HL-60 (cell line): ENCODE data around the gene MTMR12.
"Not testable (repeated sequence)": the region's sequence is repeated elsewhere in the genome, so short reads cannot be mapped to it uniquely, and the experiment has no call there.

Source experiments
- DNase-seq, 2 experiments: peaks; one replicate each; pipeline ENCODE4 v3.0.0-alpha.2; 2010 to 2020; ENCODE audit warnings: low read depth in 1 of 2, low spot score in 1 of 2
- H3K27ac ChIP-seq: fragments of 250-450 bp; sonication (Bioruptor Pico); replicated peaks from 2 replicates; pipeline ENCODE4 v1.5.1; 2020; ENCODE audit warnings: mild to moderate bottlenecking, moderate library complexity
- H3K27me3 ChIP-seq: fragments of 250-450 bp; sonication (Bioruptor Pico); 2 replicates; pipeline ENCODE4 v1.5.1; 2021; ENCODE audit warnings: mild to moderate bottlenecking, moderate library complexity; ENCODE audit not compliant: insufficient read depth, poor library complexity, severe bottlenecking
- H3K4me3 ChIP-seq: replicated peaks from 2 replicates; pipeline ENCODE4 v1.5.1; 2011; ENCODE audit warnings: mild to moderate bottlenecking, control low read depth, low read length; ENCODE audit not compliant: insufficient read depth
- GABPA ChIP-seq: IDR thresholded peaks from 2 replicates; pipeline ENCODE4 v1.6.1; 2012; ENCODE audit warnings: low read depth
- POLR2AphosphoS5 ChIP-seq: IDR thresholded peaks from 2 replicates; pipeline ENCODE4 v1.6.1; 2012; ENCODE audit warnings: low read depth
- SPI1 ChIP-seq: IDR thresholded peaks from 2 replicates; pipeline ENCODE4 v1.6.1; 2012; ENCODE audit warnings: low read depth, mild to moderate bottlenecking, borderline replicate concordance
- TF ChIP-seq, protein P1 (sequence below): IDR thresholded peaks from 2 replicates; pipeline ENCODE4 v1.6.1; 2012; ENCODE audit warnings: low read depth; ENCODE audit not compliant: insufficient replicate concordance
- TF ChIP-seq, protein P2 (sequence below): IDR thresholded peaks from one replicate; pipeline ENCODE4 v1.5.1; 2011; ENCODE audit warnings: low read length, control low read depth, inconsistent platforms; ENCODE audit not compliant: insufficient read depth

The MTMR12 gene

DNA sequence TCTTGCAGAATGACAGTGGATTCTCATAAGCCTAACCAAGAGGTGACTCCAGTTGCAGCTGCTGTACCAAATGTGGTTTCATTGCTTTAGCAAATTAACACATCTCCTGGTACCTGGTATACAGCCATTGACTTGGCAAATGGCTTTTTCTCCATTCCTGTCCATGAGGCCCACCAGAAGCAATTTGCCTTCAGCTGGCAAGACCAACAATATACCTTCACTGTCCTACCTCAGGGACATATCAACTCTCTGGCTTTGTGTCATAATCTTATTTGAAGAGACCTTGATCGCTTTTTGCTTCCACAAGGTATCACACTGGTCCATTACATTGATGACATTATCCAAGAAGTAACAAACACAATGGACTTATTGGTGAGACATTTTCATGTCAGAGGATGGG, 22.8 kb downstream of the MTMR12 start:
- not testable (repeated sequence) for H3K4me3 ChIP-seq, H3K27ac ChIP-seq, H3K27me3 ChIP-seq, DNase-seq

DNA sequence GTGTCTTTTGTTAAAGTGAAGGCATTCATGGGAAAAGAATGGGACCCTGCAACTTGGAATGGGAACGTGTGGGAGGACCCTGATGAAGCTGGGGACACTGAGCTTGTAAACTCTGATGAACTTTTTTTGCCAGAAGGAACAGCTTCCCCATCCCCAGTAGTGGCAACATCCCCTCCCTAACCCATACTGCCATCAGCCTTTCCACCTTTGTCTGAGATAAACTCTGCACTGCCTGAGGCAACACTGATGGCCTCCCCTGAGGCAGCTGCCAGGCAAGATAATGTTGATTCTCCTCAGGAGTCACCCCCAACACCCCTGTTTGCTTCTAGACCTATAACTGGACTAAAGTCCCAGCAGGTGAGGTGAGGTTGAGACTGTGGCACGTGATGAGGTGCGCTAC, 24.6 kb downstream of the MTMR12 start:
- not testable (repeated sequence) for H3K27ac ChIP-seq

DNA sequence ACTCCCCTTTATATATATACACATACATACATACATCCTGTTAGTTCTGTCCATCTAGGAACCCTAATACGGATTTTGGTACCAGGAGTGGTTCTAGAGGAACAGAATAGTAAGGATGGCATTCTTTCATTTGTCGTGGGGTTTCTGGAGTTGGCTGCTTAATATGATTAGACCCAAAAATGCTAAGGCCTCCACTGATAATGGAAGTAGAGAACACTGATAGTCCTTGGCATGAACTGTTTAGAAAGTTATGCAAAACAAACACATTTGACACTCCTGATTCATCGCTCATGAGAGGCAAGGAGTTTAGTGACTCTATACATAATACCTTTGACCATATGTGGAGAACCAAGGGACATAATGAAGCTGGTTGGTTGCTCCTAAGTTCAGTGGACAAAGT, 25.2 kb downstream of the MTMR12 start:
- not testable (repeated sequence) for DNase-seq, H3K4me3 ChIP-seq, H3K27ac ChIP-seq, H3K27me3 ChIP-seq

More for the DNA sequence above, 24.6 kb downstream of the MTMR12 start:
- not testable (repeated sequence) for H3K27me3 ChIP-seq, DNase-seq, H3K4me3 ChIP-seq

DNA sequence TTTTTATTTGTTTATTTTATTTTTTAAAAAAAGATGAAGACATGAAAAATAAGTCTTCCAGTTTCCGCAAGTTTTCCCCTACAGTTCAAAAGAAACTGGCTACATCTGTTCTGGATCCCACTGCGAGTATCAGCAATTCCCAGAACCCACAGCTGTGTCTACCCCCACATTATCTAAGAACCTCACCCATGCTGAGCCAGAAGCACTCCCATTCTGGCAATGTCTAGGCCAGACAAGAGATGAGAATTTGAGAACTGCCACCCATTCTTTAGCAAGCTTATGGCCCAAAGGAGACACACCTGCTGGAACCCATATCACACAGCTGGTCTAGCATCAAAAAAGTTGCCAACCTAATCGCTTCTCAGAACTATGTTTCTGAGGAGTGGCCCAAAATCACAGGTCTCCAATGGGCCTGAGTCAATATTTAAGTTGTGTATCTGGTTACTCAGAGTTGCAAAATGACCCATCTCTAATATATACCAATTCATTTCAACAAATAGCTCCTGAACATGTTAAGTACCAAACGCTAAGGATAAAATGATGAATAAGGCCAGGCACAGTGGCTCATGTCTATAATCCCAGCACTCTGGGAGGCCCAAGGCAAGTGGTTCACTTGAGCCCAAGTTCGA, 27.1 kb downstream of the MTMR12 start:
- Histone ChIP-seq H3K4me3 (no peak overlapping the region), H3K27ac (no peak overlapping the region), H3K27me3 (no peaks in the 10 kb centered on the region)
- no peak for TF ChIP-seq GABPA
- TF ChIP-seq, protein P1, sequence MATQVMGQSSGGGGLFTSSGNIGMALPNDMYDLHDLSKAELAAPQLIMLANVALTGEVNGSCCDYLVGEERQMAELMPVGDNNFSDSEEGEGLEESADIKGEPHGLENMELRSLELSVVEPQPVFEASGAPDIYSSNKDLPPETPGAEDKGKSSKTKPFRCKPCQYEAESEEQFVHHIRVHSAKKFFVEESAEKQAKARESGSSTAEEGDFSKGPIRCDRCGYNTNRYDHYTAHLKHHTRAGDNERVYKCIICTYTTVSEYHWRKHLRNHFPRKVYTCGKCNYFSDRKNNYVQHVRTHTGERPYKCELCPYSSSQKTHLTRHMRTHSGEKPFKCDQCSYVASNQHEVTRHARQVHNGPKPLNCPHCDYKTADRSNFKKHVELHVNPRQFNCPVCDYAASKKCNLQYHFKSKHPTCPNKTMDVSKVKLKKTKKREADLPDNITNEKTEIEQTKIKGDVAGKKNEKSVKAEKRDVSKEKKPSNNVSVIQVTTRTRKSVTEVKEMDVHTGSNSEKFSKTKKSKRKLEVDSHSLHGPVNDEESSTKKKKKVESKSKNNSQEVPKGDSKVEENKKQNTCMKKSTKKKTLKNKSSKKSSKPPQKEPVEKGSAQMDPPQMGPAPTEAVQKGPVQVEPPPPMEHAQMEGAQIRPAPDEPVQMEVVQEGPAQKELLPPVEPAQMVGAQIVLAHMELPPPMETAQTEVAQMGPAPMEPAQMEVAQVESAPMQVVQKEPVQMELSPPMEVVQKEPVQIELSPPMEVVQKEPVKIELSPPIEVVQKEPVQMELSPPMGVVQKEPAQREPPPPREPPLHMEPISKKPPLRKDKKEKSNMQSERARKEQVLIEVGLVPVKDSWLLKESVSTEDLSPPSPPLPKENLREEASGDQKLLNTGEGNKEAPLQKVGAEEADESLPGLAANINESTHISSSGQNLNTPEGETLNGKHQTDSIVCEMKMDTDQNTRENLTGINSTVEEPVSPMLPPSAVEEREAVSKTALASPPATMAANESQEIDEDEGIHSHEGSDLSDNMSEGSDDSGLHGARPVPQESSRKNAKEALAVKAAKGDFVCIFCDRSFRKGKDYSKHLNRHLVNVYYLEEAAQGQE, result no peak
- no peak for TF ChIP-seq POLR2AphosphoS5
- TF ChIP-seq, protein P2, sequence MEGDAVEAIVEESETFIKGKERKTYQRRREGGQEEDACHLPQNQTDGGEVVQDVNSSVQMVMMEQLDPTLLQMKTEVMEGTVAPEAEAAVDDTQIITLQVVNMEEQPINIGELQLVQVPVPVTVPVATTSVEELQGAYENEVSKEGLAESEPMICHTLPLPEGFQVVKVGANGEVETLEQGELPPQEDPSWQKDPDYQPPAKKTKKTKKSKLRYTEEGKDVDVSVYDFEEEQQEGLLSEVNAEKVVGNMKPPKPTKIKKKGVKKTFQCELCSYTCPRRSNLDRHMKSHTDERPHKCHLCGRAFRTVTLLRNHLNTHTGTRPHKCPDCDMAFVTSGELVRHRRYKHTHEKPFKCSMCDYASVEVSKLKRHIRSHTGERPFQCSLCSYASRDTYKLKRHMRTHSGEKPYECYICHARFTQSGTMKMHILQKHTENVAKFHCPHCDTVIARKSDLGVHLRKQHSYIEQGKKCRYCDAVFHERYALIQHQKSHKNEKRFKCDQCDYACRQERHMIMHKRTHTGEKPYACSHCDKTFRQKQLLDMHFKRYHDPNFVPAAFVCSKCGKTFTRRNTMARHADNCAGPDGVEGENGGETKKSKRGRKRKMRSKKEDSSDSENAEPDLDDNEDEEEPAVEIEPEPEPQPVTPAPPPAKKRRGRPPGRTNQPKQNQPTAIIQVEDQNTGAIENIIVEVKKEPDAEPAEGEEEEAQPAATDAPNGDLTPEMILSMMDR, result no peak
- no peak for TF ChIP-seq SPI1
- DNase-seq, result no peak

DNA sequence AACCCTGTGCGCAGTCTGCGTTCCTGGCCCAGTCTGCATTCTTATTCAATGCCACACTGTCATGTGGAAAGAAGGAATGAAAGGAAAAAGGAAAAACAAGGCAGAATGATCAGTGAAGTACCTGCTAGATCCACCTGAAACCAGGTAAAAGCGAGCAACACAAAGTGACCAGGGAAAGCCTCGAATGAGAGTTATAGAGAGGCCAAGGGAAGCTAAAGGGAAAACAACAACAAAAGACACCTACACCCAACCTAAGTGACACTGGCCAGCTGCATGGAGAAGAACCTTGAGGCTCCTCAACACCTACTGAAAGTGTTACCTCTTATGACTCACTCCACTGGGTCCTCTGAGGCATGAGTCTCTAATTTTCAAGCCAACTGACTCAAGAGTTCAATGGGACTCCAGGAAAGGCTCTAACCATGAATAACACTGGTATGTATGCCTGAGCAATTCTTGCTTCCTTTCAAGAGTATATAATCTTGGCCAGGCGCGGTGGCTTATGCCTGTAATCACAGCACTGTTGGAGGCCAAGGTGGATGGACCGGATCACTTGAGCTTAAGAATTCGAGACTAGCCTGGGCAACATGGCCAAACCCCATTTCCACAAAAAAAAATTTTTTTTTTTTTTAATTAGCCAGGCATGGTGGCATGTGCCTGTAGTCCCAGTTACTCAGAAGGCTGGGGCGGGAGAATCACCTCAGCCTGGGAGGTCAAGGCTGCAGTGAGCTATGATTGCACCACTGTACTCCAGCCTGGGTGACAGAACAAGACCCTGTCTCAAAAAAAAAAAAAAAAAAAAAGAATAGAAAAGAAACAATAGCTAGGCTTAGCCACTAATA, 29.0 kb downstream of the MTMR12 start:
- H3K27me3 ChIP-seq, result no peaks in the 10 kb centered on the region
- DNase-seq, result no peak
- TF ChIP-seq, protein P1, result no peak
- TF ChIP-seq SPI1 (no peak), POLR2AphosphoS5 (no peak), GABPA (no peak)
- TF ChIP-seq, protein P2, result no peak
- no peak overlapping the region for H3K27ac ChIP-seq
- no peak overlapping the region for H3K4me3 ChIP-seq
